Kasumi-1 (cell line): ENCODE measurements around the gene GJB4.
"Not testable (repeated sequence)": the region's sequence is repeated elsewhere in the genome, so short reads cannot be mapped to it uniquely, and the experiment has no call there.

Experiments
- DNase-seq, 2 experiments: peaks; one replicate each; lab custom pipeline; 2025; lab: John Stamatoyannopoulos, UW

The GJB4 gene

GRCh38 chr1:34746785-34747637 lies 12.5 kb upstream of the GJB4 start:
- DNase-seq: no peak

GRCh38 chr1:34747638-34747941 lies 11.9 kb upstream of the GJB4 start:
- DNase-seq: no peak

GRCh38 chr1:34749992-34750391 lies 9.5 kb upstream of the GJB4 start:
- no peak for DNase-seq

GRCh38 chr1:34750610-34751009 lies 8.9 kb upstream of the GJB4 start:
- DNase-seq: no peak

GRCh38 chr1:34753163-34753562 lies 6.4 kb upstream of the GJB4 start:
- no peak for DNase-seq

DNA sequence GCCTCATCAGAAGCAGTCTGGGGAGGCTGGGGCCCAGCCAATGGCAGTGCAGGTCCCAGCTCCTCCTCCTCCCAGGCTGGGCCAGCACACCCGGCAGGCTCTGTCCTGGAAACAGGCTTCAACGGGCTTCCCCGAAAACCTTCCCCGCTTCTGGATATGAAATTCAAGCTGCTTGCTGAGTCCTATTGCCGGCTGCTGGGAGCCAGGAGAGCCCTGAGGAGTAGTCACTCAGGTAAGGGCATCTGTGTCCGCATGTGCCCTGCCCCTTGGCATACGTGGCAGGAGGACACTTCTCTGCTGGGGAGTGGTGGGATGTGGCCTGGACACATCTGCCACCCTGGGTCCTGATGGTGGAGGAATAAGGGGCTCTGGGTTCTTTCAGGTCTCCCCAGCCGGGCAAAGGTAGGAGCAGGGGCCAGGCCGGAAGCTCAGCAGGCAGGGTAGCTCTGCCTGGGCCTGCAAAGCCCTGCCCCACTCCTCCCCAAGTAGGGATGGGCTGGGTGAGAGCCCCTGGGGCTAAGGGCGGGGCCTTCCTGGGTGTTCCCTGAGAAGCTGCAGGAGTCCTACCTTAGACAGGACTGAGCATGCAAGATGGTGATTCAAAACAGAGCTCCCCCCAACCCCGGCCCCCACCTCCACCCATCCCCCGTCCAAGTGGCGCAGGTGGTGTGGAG lies 4.4 kb upstream of the GJB4 start, which contains the start of gene GJB5:
Gene GJB5 (plus strand): TSS at position 84 of the 674 bp plus-strand sequence. CDS start 2,284 bp downstream, outside the sequence.
- DNase-seq: no peak

DNA sequence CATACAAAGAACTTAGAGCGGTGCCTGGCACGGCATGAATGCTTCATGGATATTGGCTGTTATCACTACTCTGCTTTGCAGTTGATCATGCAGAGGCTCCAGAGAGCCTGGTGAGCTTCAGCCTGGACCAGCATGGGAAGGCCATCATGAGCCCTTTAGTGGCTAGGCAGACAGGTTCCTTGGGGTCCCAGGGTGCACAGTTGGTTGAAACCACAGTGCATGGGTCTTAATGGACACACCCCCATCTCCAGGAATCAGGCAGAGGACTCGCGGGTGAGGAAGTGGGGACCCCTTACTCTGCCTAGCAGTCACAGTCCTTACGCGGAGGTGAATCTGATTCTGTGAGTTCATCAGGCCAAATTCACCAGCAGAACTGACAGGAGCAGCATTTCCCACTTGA lies 3.6 kb upstream of the GJB4 start:
- no peak for DNase-seq

DNA sequence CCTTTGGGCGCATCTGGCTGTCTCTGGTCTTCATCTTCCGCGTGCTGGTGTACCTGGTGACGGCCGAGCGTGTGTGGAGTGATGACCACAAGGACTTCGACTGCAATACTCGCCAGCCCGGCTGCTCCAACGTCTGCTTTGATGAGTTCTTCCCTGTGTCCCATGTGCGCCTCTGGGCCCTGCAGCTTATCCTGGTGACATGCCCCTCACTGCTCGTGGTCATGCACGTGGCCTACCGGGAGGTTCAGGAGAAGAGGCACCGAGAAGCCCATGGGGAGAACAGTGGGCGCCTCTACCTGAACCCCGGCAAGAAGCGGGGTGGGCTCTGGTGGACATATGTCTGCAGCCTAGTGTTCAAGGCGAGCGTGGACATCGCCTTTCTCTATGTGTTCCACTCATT lies 2.2 kb upstream of the GJB4 start:
- DNase-seq: no peak

DNA sequence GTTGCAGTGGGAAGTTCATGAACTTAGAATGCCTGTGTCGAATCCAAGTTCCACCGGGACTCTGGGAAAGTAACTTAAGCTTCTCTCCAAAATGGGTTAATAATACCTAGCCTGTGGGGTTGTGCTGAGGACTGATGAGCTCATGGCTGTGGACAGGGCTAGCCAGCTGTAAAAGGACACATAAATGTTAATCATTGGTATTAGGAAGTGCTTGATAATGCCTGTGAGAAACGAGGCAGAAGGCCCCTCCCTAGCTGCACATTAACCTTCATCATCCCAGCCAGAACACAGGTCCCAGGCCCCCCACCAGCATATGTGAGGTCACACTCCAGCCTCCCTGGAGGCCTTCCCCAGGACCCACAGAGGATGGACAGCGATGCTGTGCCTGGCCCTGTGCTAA lies 789 bp upstream of the GJB4 start:
- DNase-seq: no peak

DNA sequence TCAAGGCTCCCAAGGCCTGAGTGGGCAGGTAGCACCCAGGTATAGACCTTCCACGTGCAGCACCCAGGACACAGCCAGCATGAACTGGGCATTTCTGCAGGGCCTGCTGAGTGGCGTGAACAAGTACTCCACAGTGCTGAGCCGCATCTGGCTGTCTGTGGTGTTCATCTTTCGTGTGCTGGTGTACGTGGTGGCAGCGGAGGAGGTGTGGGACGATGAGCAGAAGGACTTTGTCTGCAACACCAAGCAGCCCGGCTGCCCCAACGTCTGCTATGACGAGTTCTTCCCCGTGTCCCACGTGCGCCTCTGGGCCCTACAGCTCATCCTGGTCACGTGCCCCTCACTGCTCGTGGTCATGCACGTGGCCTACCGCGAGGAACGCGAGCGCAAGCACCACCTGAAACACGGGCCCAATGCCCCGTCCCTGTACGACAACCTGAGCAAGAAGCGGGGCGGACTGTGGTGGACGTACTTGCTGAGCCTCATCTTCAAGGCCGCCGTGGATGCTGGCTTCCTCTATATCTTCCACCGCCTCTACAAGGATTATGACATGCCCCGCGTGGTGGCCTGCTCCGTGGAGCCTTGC lies 1.7 kb downstream of the GJB4 start:
- DNase-seq: no peak

GRCh38 chr1:34761776-34762307 lies 2.3 kb downstream of the GJB4 start:
- DNase-seq: no peak

DNA sequence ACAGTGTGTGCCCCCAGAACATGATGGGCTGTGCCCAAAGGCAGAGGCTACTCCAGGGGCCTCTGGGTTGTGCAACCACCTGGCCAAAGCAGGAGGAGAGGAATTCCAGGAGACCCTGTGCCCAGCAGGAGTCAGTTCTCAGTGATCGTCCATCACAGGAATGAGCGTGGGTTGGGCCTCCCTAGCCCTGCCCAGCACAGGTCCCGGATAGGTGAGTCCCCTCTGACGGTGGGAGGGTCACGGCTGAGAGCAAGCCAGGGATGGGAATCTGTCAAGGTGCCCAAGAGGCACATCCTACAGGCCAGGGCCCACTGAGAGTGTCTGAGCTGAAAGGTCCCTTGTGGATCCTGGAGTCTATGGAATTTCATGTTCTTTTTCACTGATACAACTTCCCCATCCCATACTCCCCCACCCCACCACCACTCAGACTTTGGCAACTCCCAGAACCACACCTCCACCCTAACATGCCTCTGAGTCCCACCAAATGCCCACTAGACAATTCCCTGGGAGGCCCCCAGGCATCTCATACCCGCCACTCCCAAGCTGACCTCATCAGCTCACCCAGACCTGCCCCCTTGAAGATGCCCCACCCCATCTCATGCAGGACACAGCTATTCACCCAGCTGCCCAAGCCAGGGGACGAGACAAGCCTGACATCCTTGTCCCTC lies 3.1 kb downstream of the GJB4 start:
- no peak for DNase-seq

- DNase-seq: no peak
Observed at GRCh38 chr1:34763142-34763781, 3.7 kb downstream of the GJB4 start.

DNA sequence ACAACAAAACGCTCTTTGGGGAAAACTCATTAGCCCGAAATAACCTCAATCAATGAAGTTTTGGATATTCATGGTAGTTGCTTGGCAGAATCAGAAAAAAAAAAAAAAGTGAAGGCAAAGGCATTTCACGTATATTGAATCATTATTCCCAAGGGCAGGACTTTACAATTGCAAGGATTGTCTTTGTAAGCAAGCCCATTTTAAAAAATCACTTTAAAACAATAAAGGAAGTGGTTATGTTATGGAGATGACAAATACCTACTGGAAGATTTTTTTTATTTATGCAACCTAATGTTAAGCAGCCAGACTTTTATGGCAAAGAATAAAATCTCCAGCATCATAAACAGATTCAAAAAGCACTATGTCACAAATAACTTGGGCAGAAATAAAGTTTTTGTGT lies 9.3 kb downstream of the GJB4 start:
- DNase-seq: no peak

DNA sequence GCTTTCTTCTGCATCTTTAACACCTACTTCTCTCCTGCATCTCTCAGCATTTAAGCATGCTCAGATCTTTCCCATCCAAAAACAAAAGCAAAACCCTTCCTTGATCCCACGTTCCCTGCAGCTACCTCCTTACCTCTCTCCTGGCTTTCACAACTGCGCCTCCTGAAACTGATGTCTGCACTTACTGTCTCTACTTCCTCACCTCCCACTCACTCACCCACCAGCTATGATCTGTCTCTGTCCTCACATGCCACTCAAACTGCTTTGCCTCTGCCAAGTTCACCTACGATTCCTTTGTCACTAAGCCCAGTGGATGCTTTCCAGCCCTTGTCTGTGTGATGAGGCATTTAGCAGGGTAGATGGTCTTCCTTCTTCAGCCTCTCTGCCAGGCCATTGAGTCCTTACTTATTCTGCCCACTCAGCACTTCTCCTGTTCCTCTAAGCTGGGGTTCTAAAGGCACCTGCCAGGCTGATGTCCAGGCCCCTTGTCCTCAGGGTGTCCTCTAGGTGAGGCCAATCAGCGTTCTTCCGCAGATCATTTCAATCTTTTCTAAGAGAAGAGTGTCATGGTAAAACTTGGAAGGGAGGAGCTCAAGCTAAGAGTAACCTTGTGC lies 11.5 kb downstream of the GJB4 start:
- no peak for DNase-seq

GRCh38 chr1:34771573-34772371 lies 12.2 kb downstream of the GJB4 start:
- no peak for DNase-seq

GRCh38 chr1:34773114-34773513 lies 13.6 kb downstream of the GJB4 start:
- DNase-seq: not testable (repeated sequence)

- no peak for DNase-seq
Observed at GRCh38 chr1:34774957-34775356, 15.4 kb downstream of the GJB4 start.

DNA sequence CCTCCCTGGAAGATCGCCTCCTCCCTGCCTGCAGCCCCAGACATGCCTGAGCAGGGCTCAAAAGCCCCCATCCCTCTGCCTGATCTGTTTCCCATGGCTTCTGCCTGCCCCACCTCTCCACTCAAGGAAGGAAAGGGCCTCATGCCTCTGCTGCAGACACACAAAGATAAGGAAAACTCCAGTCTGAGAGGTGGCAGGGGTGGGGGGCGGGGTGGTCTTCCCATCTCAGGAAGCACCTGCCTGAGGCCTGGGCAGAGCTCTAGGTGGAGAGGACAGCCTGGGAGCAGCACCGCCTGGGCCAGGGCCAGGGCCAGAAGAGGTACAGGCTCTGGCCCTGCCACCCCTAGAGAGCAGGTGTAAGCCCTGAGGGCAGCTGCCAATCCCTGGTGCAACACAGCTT lies 17.4 kb downstream of the GJB4 start:
- DNase-seq: no peak

GRCh38 chr1:34777519-34778321 lies 18.2 kb downstream of the GJB4 start:
- DNase-seq: no peak
